GM19452 (cell line): Measurements from ENCODE around the gene VEPH1.

Source experiments
- ATAC-seq: cut with Tn5 transposase; IDR thresholded peaks from one replicate; pipeline ENCODE4 v1.9.1; 2021; ENCODE audit not compliant: unreplicated experiment

Gene VEPH1

GRCh38 chr3:157502916-157503595 lies at the start of gene VEPH1:
TSS of gene VEPH1 (minus strand) at chr3:157503416. CDS start at chr3:157495349, 8,067 bp downstream.
- no peak for ATAC-seq

- ATAC-seq = no peak
Measured at GRCh38 chr3:157551961-157552360, 48.7 kb upstream of the VEPH1 start.

GRCh38 chr3:157549498-157549897 lies 46.3 kb upstream of the VEPH1 start:
- no peak for ATAC-seq

GRCh38 chr3:157544501-157545130 lies 41.4 kb upstream of the VEPH1 start:
- ATAC-seq = no peak

GRCh38 chr3:157543501-157544035 lies 40.4 kb upstream of the VEPH1 start:
- ATAC-seq = no peak

GRCh38 chr3:157542711-157543500 lies 39.7 kb upstream of the VEPH1 start:
- ATAC-seq = no peak

- ATAC-seq = no peak
Measured at GRCh38 chr3:157541506-157542236, 38.5 kb upstream of the VEPH1 start.

- ATAC-seq = no peak
Measured at GRCh38 chr3:157540656-157541055, 37.4 kb upstream of the VEPH1 start.

- ATAC-seq = no peak
Measured at GRCh38 chr3:157535667-157536066, 32.5 kb upstream of the VEPH1 start.

- ATAC-seq = no peak
Measured at GRCh38 chr3:157534725-157535161, 31.5 kb upstream of the VEPH1 start.

- ATAC-seq = no peak
Measured at GRCh38 chr3:157533298-157534070, 30.3 kb upstream of the VEPH1 start.

GRCh38 chr3:157532529-157533297 lies 29.5 kb upstream of the VEPH1 start:
- ATAC-seq = peak; percentile 89

GRCh38 chr3:157531771-157532170 lies 28.6 kb upstream of the VEPH1 start:
- ATAC-seq = no peak

GRCh38 chr3:157531301-157531660 lies 28.1 kb upstream of the VEPH1 start:
- ATAC-seq = no peak

GRCh38 chr3:157530637-157531300 lies 27.6 kb upstream of the VEPH1 start:
- ATAC-seq = no peak

GRCh38 chr3:157529751-157530150 lies 26.5 kb upstream of the VEPH1 start:
- ATAC-seq = no peak

GRCh38 chr3:157529085-157529484 lies 25.9 kb upstream of the VEPH1 start:
- ATAC-seq = no peak

- ATAC-seq = no peak
Measured at GRCh38 chr3:157527131-157527881, 24.1 kb upstream of the VEPH1 start.
